HG02852 (cell line): Measurements from ENCODE around the gene KRT72.

Source experiments
- ATAC-seq: cut with Tn5 transposase; IDR thresholded peaks from one replicate; pipeline ENCODE4 v1.9.1; 2021; ENCODE audit warnings: mild to moderate bottlenecking, moderate library complexity; ENCODE audit not compliant: unreplicated experiment

The KRT72 gene

DNA sequence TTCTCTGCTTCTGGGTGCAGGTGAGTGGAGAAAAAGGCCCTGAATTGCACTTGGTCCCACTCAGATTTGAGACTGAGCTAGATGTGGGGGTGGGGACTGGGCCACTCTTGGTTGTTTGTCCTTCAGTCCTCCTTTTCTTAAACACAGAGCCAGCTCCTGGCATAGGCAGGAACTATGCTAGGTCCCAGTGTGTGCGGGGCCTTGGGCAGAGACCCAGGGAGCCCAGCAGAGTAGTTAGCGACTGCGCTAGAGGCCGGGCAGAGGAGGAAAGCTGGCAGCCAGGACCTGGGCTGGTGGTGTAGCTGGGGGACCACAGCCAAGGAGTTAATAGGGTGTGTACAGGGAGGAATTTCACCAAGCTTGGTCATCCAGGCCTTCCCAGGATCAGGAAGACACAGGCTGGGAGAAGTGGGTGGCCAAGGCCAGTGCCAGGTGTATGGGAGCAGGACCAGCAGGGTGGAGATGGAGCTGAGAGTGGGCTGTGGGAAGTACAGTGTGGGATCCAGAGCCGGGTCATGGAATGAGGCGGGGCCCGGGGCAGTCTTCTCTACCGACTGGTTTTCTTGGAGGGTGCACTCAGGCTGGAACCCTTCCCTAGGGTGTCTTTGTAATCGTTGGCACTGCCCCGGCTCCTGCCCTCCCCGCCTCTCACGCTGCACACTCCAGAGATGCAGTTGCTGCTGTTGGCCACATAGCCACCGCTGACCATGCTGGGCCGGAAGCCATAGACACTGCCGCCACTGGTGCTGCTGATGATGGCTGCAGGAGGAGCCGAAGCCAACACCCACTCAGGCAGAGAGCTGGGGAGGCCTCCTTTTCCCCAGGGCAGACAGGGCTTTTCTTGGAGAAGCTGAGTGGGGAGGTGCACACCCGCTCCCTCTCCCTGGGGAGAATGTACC is 57.0 kb downstream of the KRT72 start:
- ATAC-seq: no peak

DNA sequence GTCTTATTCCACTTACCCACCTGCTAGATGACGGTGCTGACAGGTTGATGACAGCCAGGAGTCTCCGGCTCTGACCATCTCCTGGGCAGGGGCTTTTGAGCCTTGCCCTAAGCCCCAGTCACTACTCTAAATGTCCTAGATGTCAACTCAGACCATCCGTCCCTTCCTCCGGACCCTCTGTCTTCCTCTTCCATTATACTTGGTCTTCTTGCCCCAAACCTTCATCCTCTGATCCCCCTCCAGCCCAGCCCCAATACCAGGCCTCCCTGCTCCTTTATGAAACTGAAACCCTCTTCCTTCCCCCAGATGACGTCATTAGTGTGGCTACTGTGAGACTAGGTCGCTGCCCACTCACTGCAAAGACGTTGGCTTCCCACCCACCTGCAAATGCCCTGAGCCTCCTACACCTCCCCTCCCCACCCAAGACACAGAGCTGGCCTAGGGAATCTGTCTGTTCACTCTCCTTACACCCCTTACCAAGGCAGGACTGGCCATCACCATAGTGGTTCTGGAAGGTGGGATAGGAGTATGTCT is 58.4 kb downstream of the KRT72 start:
- ATAC-seq: no peak

DNA sequence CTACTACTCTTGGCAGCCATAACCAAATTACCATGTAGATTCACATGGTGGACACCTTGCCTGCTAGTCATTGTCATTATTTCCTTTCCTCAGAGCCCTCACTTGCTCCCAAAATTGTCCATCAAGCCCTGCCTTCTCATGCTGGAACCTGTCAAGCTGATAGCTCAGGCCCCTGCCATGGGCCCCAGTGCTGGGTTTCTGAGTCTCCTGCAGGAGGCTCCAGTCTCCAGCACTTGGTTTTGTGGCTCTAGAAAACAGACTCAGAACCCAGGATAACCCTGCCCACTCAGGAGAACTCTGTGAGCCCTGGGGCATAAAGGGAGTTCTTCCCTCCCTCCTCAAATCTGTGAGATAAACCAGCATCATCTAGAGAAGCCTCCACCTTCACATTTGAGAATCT is 59.1 kb downstream of the KRT72 start:
- ATAC-seq: no peak

DNA sequence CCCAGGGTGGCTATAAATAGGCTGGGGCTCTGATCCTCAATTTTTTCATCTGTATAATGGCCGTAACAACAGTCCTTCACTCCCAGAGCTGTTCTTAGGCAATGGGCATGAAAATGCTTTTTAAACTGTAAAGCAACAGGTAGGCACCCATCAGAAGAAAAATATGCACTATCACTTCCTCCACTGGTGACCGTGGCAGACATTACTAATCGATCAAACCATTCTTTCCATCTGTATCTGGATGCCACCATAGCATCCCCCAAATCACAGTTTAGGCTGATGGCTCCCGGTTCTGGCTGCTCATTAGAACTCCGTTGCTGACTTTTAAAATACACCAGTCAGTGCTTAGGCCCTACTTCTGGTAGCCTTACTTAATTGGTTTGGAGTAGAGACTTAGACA is 59.6 kb downstream of the KRT72 start:
- ATAC-seq: no peak

DNA sequence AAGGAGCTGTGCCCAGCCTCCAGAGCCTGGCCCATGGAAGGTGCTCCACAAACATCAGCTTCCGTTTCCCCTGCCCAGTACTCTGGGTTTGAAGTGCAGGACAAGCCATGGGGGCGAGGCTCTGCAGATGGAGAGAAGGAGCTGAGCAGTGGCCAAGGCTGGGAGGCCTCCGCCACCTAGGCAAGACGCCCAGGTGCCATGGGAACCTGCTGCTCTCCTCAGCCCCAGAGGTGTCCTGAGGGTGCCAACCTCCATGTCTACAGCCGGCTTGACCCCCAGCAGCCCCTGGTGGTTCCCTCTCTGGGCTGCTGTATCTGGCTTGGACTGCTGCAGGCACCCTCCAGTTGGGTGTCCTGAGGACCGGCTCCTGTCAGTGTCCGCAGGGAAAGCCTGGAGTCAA is 60.7 kb downstream of the KRT72 start:
- ATAC-seq: no peak

DNA sequence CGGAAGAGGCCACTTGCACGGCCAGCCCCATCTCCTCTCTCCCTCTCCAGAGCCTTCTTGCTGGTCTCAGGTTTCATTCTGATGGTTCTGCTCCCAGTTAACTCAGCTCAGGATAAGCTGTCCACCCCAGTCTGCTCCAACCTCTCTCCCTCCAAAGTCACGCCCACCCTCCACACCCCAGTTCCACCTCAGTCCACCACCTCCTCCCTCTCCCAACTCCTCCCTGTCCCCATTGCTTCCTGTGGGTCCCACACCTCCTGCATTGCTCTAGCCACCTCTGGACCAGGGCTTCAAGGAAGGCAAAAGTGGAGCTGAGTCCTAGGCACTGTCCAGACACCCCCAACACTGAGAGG is 61.5 kb downstream of the KRT72 start:
- no peak for ATAC-seq

DNA sequence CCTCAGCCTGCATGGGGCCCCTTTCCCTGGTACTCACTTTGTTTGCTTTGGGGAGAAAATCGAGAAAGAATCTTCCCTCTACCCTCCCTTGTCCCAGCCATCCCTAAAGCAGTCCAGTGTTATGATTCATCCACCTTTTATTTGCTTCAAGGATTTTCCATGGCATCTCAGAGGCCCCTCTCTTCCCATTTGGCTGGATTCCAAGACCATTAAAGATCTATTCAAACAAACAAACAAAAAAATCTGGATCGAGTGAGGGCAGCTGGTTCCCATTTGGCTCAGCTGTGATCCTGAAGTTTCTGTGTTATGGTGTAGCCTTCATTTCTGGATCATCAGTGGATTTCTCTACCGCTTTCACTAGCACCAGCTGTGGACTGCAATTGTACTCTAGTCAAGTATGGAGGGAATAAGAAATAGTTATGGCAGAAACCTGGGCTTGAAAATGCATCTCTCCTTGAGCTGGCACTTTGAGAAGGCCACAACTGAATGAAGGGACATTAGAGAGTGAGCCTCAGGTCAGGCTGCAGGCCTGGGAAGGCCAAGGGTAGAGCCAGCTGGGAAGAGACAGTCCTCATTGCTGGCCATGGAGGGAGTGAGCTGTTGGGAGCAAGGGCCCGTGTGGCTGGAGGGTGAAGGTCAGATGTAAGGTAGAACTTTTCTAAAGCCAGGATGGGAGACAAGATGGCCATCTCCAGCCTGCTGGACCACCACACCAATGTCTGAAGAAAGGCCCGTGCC is 62.0 kb downstream of the KRT72 start:
- no peak for ATAC-seq

DNA sequence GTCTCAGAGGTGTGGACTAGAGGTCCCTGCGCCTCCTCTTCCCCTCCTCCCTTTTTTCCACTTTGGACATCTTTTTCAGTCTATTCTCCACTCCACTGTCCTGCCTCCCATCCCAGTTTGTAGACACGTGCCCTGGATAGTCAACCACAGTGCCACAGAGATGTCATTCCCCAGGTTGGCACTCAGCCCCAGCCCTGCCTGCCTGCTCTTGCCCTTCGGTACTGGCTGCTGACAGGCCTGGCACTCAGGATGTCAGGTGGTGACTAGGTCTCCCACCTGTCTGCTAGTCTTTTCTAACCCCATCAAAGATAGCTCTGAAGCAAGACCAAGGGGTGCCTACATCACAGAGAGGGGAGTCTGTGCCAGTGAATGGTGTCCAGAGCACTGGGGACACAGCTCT is 64.2 kb downstream of the KRT72 start:
- ATAC-seq: no peak
